ENCODE measurements around the gene EIF2S3B. TPM values are rescaled to one million over a fixed set of nuclear protein-coding genes. Genes with fewer than 3 reads are reported as not detected.
"Not testable (repeated sequence)": the region's sequence is repeated elsewhere in the genome, so short reads cannot be mapped to it uniquely, and the experiment has no call there.

Gene EIF2S3B
- polyA plus RNA-seq (2014; cell fraction: cytosol; rRNA removed) = 0.54 and 0.74 TPM in 2 replicates
- 0.30 and 0.37 TPM in 2 replicates for polyA plus RNA-seq (2014; cell fraction: nucleus; rRNA removed)

DNA sequence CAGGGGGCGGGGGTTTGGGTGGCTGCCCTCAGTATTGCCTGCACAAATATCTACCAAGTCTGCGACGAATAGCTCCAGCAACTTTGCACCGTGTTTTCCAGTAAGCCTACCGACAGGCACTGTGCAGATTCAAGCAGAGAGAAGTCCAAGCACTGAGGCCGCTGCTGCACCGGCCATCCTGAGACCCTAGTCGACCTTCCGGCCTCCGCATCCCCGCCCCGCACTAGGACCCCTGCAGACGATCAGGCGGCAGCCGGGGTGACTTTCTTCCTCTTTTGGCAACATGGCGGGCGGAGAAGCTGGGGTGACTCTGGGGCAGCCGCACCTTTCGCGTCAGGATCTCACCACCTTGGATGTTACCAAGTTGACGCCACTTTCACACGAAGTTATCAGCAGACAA lies at the start of gene EIF2S3B:
TSS of gene EIF2S3B (plus strand) at position 271 of the 400 bp plus-strand sequence. CDS start at position 284, 13 bp downstream.
- DNase-seq (ENCODE audit: low spot score) = no peak

DNA sequence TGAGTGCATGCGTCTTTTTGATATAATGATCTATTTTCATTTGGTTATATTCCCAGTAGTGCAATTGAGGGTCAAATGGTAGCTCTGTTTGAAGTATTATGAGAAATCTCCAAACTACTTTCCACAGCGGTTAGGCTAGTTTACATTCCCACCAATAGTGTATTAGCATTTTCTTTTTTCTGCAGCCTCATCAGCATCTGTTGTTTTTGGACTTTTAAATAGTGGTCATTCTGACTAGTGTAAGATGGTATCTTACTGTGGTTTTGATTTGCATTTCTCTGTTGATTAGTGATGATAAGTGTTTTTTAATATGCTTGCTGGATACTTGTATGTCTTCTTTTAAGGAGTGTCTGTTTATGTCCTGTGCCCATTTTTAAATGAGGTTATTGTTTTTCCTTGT lies 48.8 kb upstream of the EIF2S3B start:
- DNase-seq (ENCODE audit: low spot score) = no peak

- no peak for DNase-seq (ENCODE audit: low spot score)
Measured at GRCh38 chr12:10457760-10458159, 47.9 kb upstream of the EIF2S3B start.

DNA sequence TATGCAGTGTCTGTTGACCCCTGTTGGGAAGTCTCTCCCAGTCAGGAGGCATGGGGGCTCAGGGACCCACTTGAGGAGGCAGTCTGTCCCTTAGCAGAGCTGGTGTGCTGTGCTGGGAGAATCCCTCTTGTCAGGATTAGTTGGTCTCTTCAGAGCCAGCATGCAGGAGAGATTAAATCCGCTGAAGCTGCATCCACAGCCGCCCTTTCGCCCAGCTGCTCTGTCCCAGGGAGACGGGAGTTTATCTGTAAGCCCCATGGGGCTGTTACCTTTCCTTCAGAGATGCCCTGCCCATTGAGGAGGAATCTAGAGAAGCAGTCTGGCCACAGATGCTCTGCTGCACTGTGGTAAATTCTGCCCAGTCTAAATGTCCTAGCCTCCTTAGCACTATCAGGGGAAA lies 39.4 kb upstream of the EIF2S3B start:
- no peak for DNase-seq (ENCODE audit: low spot score)

- DNase-seq (ENCODE audit: low spot score) = no peak
Measured at GRCh38 chr12:10469701-10470100, 36.0 kb upstream of the EIF2S3B start.

DNA sequence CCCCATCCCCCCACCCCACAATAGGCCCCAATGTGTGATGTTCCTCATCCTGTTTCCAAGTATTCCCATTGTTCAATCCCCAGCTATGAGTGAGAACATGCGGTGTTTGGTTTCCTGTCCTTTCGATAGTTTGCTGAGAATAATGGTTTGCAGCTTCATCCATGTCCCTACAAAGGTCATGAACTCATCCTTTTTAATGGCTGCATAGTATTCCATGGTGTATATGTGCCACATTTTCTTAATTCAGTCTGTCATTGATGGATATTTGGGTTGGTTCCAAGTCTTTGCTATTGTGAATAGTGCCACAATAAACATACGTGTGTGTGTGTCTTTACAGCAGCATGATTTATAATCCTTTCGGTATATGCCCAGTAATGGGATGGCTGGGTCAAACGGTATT lies 32.9 kb upstream of the EIF2S3B start:
- not testable (repeated sequence) for DNase-seq (ENCODE audit: low spot score)

DNA sequence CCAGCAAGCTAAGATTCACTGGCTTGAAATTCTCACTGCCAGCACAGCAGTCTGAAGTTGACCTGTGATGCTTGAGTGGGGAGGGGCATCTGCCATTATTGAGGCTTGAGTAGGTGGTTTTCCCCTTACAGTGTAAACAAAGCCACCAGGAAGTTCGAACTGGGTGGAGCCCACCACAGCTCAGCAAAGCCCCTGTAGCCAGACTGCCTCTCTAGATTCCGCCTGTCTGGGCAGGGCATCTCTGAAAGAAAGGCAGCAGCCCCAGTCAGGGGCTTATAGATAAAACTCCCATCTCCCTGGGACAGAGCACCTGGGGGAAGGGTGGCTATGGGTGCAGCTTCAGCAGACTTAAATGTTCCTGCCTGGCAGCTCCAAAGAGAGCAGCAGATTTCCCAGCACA lies 23.8 kb upstream of the EIF2S3B start:
- DNase-seq (ENCODE audit: low spot score) = not testable (repeated sequence)

GRCh38 chr12:10487328-10487727 lies 18.4 kb upstream of the EIF2S3B start:
- DNase-seq (ENCODE audit: low spot score) = not testable (repeated sequence)

DNA sequence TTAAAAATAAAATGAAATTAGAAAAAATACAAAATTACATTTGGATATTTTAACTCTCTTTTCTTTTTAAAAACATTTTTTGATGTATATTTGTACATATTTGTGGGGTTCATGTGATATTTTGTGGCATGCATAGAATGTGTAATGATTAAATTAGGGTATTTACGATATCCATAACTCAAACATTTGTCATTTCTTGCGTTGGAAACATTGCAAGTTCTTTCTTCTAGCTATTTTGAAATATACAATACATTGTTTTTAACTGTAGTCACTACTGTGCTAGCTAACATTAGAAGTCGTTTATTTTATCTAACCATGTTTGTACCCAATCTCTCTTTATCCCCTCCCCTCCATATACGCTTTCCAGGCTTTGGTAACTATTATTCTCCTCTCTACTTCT lies 13.9 kb upstream of the EIF2S3B start:
- no peak for DNase-seq (ENCODE audit: low spot score)

DNA sequence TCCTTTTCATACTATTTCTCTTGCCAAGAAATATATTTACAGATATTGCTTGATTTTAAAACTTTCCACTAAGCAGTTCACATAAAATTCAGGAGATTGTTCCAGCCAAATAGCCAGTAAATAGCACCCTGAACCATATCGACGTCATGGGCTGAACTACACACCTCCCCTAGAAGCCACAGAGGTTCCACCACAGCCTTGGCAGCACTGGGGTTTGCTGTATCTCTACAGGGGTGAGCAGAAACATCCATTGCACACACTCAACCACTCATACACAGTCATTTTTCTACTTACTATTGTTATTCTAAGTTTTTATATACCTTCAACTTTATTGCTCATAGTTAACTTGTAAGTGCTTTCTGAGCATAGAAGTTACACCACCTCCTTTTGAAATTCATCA lies 8.1 kb upstream of the EIF2S3B start:
- no peak for DNase-seq (ENCODE audit: low spot score)

GRCh38 chr12:10498042-10498441 lies 7.6 kb upstream of the EIF2S3B start:
- DNase-seq (ENCODE audit: low spot score) = no peak

DNA sequence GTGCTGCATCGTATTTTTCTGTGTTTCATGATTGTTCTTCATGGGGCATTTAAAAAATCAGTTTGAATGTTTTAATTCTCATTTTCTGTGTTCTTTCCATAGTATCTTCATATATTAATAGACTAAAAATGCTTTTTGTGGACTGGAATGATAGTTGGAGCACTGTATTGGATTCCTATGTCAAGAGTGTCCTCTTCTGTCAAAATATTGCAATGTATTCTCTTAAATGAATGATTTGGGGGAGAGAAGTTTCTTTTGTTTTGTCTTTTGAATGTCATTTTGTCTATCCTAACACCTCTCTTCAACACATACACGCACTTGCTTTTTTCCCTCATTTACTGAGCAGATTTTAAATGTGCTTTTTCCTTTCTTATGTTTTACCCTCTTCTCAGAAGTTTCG lies 4.7 kb upstream of the EIF2S3B start:
- DNase-seq (ENCODE audit: low spot score) = no peak

GRCh38 chr12:10503460-10503859 lies 2.2 kb upstream of the EIF2S3B start:
- no peak for DNase-seq (ENCODE audit: low spot score)

DNA sequence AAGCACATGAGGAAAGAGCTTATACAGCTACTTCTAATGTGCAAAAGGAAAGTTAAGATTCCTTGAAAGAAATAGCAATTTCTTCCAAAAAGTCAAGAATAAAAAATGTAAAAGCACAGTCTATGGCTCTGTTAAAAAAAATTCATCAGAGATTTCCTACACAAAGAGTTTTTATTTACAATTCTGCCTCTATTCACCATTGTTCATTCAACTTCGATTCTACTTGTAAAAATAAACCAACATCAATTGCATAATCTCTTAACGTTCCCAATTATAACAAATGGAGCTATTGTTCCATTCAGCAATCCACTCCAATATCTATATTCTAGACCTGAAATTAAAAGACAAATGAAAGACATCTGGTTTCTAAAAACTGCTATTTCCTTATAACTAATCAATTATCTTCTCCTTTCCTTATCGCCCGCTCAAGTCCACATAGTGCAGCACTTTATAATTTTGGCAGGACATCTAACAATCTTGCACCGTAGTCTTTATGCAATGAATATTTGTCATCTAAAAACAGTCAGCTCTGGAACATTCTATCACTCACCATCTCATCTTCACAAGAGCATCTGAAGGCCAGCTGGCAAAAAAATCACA lies 6.2 kb downstream of the EIF2S3B start:
- no peak for DNase-seq (ENCODE audit: low spot score)

GRCh38 chr12:10512798-10513197 lies 7.1 kb downstream of the EIF2S3B start:
- no peak for DNase-seq (ENCODE audit: low spot score)

GRCh38 chr12:10521555-10521954 lies 15.9 kb downstream of the EIF2S3B start:
- DNase-seq (ENCODE audit: low spot score) = no peak

DNA sequence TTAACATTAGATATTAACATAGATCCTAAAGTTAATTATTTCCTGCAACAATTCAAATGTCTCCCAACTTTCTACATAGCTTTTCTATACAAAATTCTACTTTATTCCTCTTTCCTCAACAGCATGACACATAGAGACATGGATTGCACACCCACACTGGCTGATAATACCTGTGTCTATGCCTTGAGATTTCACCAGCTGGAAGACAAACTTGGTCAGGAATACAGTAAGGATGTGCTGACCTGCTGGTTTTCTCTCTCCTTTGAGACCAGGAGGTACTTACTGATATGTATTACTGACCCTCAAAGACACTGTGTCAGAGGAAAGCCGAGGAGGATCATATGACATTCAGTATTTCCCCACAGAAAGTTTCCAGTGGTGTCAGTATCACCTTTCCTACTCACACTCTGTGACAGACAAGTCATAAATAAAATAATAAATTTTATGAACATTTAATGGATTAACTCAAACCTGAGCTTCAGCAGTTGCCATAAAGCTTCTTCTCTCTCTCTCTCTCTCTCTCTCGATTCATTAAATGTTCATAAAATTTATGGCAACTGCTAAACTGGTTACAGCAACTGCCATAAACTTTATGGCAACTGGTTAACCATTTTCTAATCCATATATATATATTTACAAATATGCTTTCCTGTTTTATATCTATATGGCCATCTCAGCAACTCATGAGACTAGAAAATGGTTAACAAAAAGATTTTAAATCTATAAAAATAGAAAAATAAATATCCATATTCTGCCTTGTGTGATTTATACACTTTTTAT lies 22.7 kb downstream of the EIF2S3B start:
- no peak for DNase-seq (ENCODE audit: low spot score)

GRCh38 chr12:10529603-10530002 lies 23.9 kb downstream of the EIF2S3B start:
- no peak for DNase-seq (ENCODE audit: low spot score)

DNA sequence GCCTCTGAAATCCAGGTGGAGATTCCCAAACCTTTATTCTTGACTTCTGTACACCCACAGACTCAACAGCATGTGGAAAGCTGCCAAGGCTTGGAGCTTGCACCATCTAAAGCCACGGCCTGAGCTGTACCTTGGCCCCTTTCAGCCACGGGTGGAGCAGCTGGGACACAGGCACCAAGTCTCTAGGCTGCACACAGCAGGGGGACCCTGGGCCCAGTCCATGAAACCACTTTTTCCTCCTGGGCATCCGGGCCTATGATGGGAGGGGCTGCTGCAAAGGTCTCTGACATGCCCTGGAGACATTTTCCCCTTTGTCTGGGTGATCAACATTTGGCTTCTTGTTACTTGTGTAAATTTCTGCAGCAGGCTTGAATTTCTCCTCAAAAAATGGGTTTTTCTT lies 32.0 kb downstream of the EIF2S3B start:
- no peak for DNase-seq (ENCODE audit: low spot score)

GRCh38 chr12:10540776-10541205 lies 35.1 kb downstream of the EIF2S3B start:
- no peak for DNase-seq (ENCODE audit: low spot score)

DNA sequence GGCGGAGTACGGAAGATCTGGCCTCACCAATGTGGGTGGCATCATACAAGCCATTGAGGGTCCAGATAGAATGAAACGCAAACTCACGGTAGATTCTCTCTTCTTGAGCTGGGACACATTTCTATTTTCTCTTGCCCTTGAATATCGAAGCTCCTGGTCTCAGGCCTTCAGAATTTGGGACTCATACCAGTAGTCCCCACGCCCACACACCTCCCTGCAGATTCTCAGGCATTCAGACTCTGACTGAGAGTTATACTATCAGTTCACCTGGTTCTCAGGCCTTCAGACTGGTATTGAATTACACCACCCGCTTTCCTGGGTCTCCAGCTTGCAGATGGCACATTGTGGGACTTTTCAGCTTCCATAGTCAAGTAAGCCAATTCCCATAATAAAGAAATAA lies 37.8 kb downstream of the EIF2S3B start:
- no peak for DNase-seq (ENCODE audit: low spot score)

DNA sequence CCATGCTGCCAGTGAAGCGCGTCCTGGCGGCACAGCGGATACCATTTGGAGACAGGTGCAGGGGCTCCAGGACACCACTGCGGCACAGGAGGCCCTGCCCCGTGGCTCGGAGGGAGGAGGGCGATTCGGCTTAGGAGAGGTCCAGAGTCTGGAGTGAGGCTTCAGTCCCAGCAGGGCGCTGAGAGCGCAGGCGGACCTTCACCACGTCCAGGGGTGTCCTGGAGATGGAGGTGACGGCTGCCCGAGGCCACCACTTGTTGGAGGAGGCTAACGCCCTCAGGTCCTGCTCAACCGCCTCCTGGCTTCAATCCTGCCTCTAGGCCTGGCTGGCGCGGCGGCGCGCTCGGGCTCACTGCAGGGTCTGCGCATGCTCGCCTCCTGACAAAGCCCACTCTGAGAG lies 45.7 kb downstream of the EIF2S3B start:
- peak; percentile 20 for DNase-seq (ENCODE audit: low spot score)

- DNase-seq (ENCODE audit: low spot score) = no peak
Measured at GRCh38 chr12:10553148-10553547, 47.5 kb downstream of the EIF2S3B start.

Data from SK-N-DZ (cell line).